Ovary (tissue), 3 donors: ENCODE results near the gene LIN7B.

ENCODE experiments used
- EP300 ChIP-seq: sonication (generic); formaldehyde crosslinking; IDR thresholded peaks from one replicate; pipeline ENCODE4 v1.6.1; 2017; ENCODE audit warnings: antibody characterized with exemption
- POLR2A ChIP-seq: fragments of 450-650 bp; IDR thresholded peaks from one replicate; pipeline ENCODE4 v1.6.1; 2017; ENCODE audit warnings: antibody characterized with exemption, mild to moderate bottlenecking, moderate library complexity
- TF ChIP-seq, protein P1 (sequence below), 3 donors: fragments of 450-650 bp in 2 of 3; fragments of 200-600 bp in 1 of 3; IDR thresholded peaks; one replicate each; pipeline versions ENCODE4 v1.5.1 to v1.8.0; 2016 to 2022; ENCODE audit warnings: antibody characterized with exemption in 3 of 3, mild to moderate bottlenecking in 1 of 3
- donor health status: DM: no; HTN: no; CAD: no.

DNA sequence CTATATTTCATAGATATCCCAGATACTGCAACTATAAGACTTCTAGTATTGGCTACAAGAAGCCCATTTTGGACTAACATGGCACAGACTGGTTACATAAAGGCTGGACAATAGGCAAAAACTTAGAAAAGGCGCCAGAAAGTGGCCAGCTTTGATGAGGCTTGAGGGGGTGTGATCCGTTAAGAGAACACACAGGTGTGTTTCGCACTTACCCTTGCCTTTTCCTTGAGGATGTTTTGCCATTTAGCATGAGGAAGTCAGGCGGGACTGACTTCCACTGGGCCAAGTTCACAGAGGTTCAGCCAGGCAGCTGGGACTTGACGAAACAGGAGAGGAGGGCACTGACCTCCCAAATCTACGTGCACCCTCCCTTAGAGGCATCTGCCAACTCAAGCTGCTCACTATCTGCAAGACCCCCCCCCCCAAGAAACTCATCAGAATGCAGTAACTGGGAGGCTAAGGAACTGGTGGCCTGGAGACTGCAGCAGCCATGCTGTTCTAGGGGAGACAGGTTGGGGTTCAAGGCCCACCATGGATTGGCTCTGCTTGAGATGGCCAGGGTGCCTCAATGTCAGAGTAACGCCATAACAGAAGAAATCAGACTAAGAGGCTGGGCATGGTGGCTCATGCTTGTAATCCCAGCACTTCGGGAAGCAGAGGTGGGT, 4.5 kb upstream of the LIN7B start:
- no peak for TF ChIP-seq POLR2A
- TF ChIP-seq, protein P1, sequence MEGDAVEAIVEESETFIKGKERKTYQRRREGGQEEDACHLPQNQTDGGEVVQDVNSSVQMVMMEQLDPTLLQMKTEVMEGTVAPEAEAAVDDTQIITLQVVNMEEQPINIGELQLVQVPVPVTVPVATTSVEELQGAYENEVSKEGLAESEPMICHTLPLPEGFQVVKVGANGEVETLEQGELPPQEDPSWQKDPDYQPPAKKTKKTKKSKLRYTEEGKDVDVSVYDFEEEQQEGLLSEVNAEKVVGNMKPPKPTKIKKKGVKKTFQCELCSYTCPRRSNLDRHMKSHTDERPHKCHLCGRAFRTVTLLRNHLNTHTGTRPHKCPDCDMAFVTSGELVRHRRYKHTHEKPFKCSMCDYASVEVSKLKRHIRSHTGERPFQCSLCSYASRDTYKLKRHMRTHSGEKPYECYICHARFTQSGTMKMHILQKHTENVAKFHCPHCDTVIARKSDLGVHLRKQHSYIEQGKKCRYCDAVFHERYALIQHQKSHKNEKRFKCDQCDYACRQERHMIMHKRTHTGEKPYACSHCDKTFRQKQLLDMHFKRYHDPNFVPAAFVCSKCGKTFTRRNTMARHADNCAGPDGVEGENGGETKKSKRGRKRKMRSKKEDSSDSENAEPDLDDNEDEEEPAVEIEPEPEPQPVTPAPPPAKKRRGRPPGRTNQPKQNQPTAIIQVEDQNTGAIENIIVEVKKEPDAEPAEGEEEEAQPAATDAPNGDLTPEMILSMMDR (IDR thresholded peaks at IDR 0.05), result no peak
- TF ChIP-seq EP300, result no peak
